Tibial nerve (tissue), 4 donors: ENCODE measurements around the gene CHRNA4.

Experiments used
- CTCF ChIP-seq, 5 experiments: fragments of 200-600 bp in 3 of 5; fragments of 450-650 bp in 2 of 5; sonication (generic) in 3 of 5; IDR thresholded peaks; one replicate each; pipeline ENCODE4 v1.5.1; 2016 to 2019; ENCODE audit warnings: antibody characterized with exemption in 5 of 5, mild to moderate bottlenecking in 3 of 5, moderate library complexity in 2 of 5
- EP300 ChIP-seq, 2 donors: sonication (generic); formaldehyde crosslinking; IDR thresholded peaks; one replicate each; pipeline ENCODE4 v1.6.1; 2017; ENCODE audit warnings: antibody characterized with exemption in 2 of 2, mild to moderate bottlenecking in 1 of 2
- POLR2A ChIP-seq, 2 donors: fragments of 450-650 bp; IDR thresholded peaks; one replicate each; pipeline ENCODE4 v1.6.1; 2017; ENCODE audit warnings: antibody characterized with exemption in 2 of 2, mild to moderate bottlenecking in 2 of 2, moderate library complexity in 2 of 2

GRCh38 chr20:63409834-63410435 lies 48.8 kb upstream of the CHRNA4 start:
- no peak for TF ChIP-seq CTCF (IDR thresholded peaks at IDR 0.05)
- TF ChIP-seq POLR2A (IDR thresholded peaks at IDR 0.05) = no peak
- no peak for TF ChIP-seq EP300 (IDR thresholded peaks at IDR 0.05)
